K562 (cell line): ENCODE results near the gene LMBR1L. TPM values are rescaled to one million over a fixed set of nuclear protein-coding genes. Genes with fewer than 3 reads are reported as not detected.

Experiments
- ATF7 ChIP-seq: fragments of 450-650 bp; IDR thresholded peaks from 2 replicates; pipeline ENCODE4 v1.7.1; 2014; ENCODE audit warnings: mild to moderate bottlenecking, moderate library complexity
- CHD1 ChIP-seq: fragments of 200-600 bp; sonication (generic); IDR thresholded peaks from one replicate; pipeline ENCODE4 v1.6.1; 2012; ENCODE audit warnings: mild to moderate bottlenecking, moderate library complexity, low read length, inconsistent platforms
- CTBP1 ChIP-seq: fragments of 450-650 bp; IDR thresholded peaks from 2 replicates; pipeline ENCODE4 v1.6.1; 2016; ENCODE audit warnings: borderline replicate concordance
- DMBX1 ChIP-seq: fragments of 250-450 bp; sonication (Bioruptor Pico); IDR thresholded peaks from 2 replicates; pipeline ENCODE4 v1.8.0; 2022; ENCODE audit warnings: inconsistent platforms, mild to moderate bottlenecking, moderate library complexity, borderline replicate concordance
- GABPA ChIP-seq: fragments of 200-800 bp; sonication (Bioruptor generic); conservative IDR thresholded peaks from 2 replicates; pipeline ENCODE4 v1.6.1; 2016; ENCODE audit warnings: low read depth, missing genetic modification characterization, missing compliant biosample characterization
- GABPB2 ChIP-seq: fragments of 250-450 bp; sonication (Bioruptor Pico); conservative IDR thresholded peaks from 2 replicates; pipeline ENCODE4 v1.5.1; 2021; ENCODE audit warnings: mild to moderate bottlenecking
- IRF9 ChIP-seq: fragments of 450-650 bp; IDR thresholded peaks from 2 replicates; pipeline ENCODE4 v1.6.1; 2016; ENCODE audit warnings: missing biosample characterization, missing genetic modification characterization
- RUNX1 ChIP-seq: sonication (generic); IDR thresholded peaks from 2 replicates; pipeline ENCODE4 v1.6.1; 2016; ENCODE audit warnings: antibody characterized with exemption, low read depth
- SAFB ChIP-seq: fragments of 200-400 bp; formaldehyde crosslinking; IDR thresholded peaks from 2 replicates; pipeline ENCODE4 v1.6.1; 2017; ENCODE audit warnings: low read depth, low read length, borderline replicate concordance
- UBTF ChIP-seq, 2 experiments: IDR thresholded peaks; 2 replicates each; pipeline ENCODE4 v1.6.1; 2012; ENCODE audit warnings: improper control_type of control experiment in 2 of 2, low read depth in 2 of 2, low read length in 2 of 2, borderline replicate concordance in 1 of 2
- polyA plus RNA-seq, 8 experiments: library from polyadenylated mRNA; depleted of rRNA in 4 of 8; stranded (reverse) in 5 of 8; unstranded in 3 of 8; fragments of >200 nt; fragmentation: Nextera tagmentation in 2 of 8; fragmentation: Illumina TruSeq in 1 of 8; extraction: Ambion mirVana in 2 of 8; extraction: Trizol in 1 of 8; gene quantifications; 2 replicates each; pipeline versions ENCODE4 v1.2.1 to v1.2.3, GENCODE V29; 2011 to 2014; ENCODE audit warnings: inconsistent platforms in 1 of 8, missing spikeins in 1 of 8
- total RNA-seq, 7 experiments: library from RNA; depleted of rRNA in 6 of 7; stranded (reverse); fragments of >200 nt in 6 of 7; fragmentation: Illumina TruSeq in 2 of 7; extraction: Trizol in 2 of 7; gene quantifications; 2 replicates each; pipeline versions ENCODE4 v1.2.1 to v1.2.3, GENCODE V29; 2011 to 2021; ENCODE audit warnings: low replicate concordance in 1 of 7
- TF ChIP-seq, protein P1 (sequence below), 2 experiments: fragments of 450-650 bp; formaldehyde crosslinking in 1 of 2; IDR thresholded peaks; 2 replicates each; pipeline versions ENCODE4 v1.4.0 to v1.6.1; 2014 to 2020; ENCODE audit warnings: mild to moderate bottlenecking in 2 of 2, borderline replicate concordance in 1 of 2, low read depth in 1 of 2
- TF ChIP-seq, protein P2 (sequence below): fragments of 250-450 bp; sonication (Bioruptor Pico); IDR thresholded peaks from 2 replicates; pipeline ENCODE4 v1.8.0; 2021; ENCODE audit warnings: borderline replicate concordance, mild to moderate bottlenecking, moderate library complexity; ENCODE audit not compliant: poor library complexity, severe bottlenecking

Gene LMBR1L
- total and polyA plus RNA-seq, 9 of the 15 experiments (the other 6 are each of a cell fraction or from before 2014, with no cell fraction given), result 2.5 to 57.0 (median 31.1) TPM

- TF ChIP-seq GABPA (tag), result peak; percentile 45; the same call in 1 of the 2 replicates
- no peak for TF ChIP-seq SAFB
- TF ChIP-seq, protein P1, sequence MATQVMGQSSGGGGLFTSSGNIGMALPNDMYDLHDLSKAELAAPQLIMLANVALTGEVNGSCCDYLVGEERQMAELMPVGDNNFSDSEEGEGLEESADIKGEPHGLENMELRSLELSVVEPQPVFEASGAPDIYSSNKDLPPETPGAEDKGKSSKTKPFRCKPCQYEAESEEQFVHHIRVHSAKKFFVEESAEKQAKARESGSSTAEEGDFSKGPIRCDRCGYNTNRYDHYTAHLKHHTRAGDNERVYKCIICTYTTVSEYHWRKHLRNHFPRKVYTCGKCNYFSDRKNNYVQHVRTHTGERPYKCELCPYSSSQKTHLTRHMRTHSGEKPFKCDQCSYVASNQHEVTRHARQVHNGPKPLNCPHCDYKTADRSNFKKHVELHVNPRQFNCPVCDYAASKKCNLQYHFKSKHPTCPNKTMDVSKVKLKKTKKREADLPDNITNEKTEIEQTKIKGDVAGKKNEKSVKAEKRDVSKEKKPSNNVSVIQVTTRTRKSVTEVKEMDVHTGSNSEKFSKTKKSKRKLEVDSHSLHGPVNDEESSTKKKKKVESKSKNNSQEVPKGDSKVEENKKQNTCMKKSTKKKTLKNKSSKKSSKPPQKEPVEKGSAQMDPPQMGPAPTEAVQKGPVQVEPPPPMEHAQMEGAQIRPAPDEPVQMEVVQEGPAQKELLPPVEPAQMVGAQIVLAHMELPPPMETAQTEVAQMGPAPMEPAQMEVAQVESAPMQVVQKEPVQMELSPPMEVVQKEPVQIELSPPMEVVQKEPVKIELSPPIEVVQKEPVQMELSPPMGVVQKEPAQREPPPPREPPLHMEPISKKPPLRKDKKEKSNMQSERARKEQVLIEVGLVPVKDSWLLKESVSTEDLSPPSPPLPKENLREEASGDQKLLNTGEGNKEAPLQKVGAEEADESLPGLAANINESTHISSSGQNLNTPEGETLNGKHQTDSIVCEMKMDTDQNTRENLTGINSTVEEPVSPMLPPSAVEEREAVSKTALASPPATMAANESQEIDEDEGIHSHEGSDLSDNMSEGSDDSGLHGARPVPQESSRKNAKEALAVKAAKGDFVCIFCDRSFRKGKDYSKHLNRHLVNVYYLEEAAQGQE (IDR thresholded peaks at IDR 0.05; ENCODE audit: borderline replicate concordance), result peak; percentile 68; the same call in 1 of the 2 replicates
- TF ChIP-seq, protein P1 (CRISPR knock-in tag; IDR thresholded peaks at IDR 0.05; ENCODE audit: low read depth), result no peak
- peak; percentile 91 for TF ChIP-seq CTBP1
- no peak for TF ChIP-seq DMBX1 (CRISPR knock-in tag)
- no peak for TF ChIP-seq UBTF (IDR thresholded peaks at IDR 0.05; ENCODE audit: borderline replicate concordance in 1 of 2, low read depth in 2 of 2, low read length in 2 of 2)
- TF ChIP-seq IRF9 (tag), result no peak
- TF ChIP-seq GABPB2 (CRISPR knock-in tag), result no peak
- no peak for TF ChIP-seq ATF7
- TF ChIP-seq RUNX1, result no peak
- TF ChIP-seq CHD1, result no peak
- TF ChIP-seq, protein P2, sequence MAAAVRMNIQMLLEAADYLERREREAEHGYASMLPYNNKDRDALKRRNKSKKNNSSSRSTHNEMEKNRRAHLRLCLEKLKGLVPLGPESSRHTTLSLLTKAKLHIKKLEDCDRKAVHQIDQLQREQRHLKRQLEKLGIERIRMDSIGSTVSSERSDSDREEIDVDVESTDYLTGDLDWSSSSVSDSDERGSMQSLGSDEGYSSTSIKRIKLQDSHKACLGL (CRISPR knock-in tag), result no peak
Measured at GRCh38 chr12:49121047-49121696, 10.5 kb upstream of the LMBR1L start (continued).
